Hepatocyte (in vitro differentiated cells): ENCODE results near the gene PTPN14. TPM values are rescaled to one million over a fixed set of nuclear protein-coding genes. Genes with fewer than 3 reads are reported as not detected.

ENCODE experiments used
- DNase-seq: peaks from one replicate; pipeline ENCODE4 v3.0.0-alpha.2; 2016; ENCODE audit warnings: low spot score
- H2AFZ ChIP-seq: fragments of 200-600 bp; sonication (generic); 2 replicates; pipeline ENCODE4 v1.6.0; 2016; ENCODE audit warnings: antibody characterized with exemption, mild to moderate bottlenecking
- H3K27ac ChIP-seq: fragments of 200-600 bp; sonication (generic); 2 replicates; pipeline ENCODE4 v1.5.1; 2016; ENCODE audit warnings: mild to moderate bottlenecking
- H3K27me3 ChIP-seq: fragments of 200-600 bp; sonication (generic); 2 replicates; pipeline ENCODE4 v1.6.1; 2016
- H3K36me3 ChIP-seq: fragments of 200-600 bp; sonication (generic); replicated peaks from 2 replicates; pipeline ENCODE4 v1.5.1; 2016; ENCODE audit warnings: low read depth; ENCODE audit not compliant: insufficient read depth
- H3K4me1 ChIP-seq: fragments of 200-600 bp; sonication (generic); 2 replicates; pipeline ENCODE4 v1.5.1; 2016; ENCODE audit warnings: mild to moderate bottlenecking, moderate library complexity; ENCODE audit not compliant: insufficient read depth
- H3K4me2 ChIP-seq: fragments of 200-600 bp; sonication (generic); 2 replicates; pipeline ENCODE4 v1.6.0; 2016
- H3K4me3 ChIP-seq: fragments of 200-600 bp; sonication (generic); 2 replicates; pipeline ENCODE4 v1.5.1; 2016; ENCODE audit warnings: mild to moderate bottlenecking
- H3K79me2 ChIP-seq: fragments of 200-600 bp; sonication (generic); 2 replicates; pipeline ENCODE4 v1.6.0; 2017; ENCODE audit warnings: mild to moderate bottlenecking
- H3K9me2 ChIP-seq: fragments of 200-600 bp; sonication (generic); replicated peaks from 2 replicates; pipeline ENCODE4 v1.6.0; 2017; ENCODE audit warnings: mild to moderate bottlenecking; ENCODE audit not compliant: insufficient read depth
- H3K9me3 ChIP-seq: fragments of 200-600 bp; sonication (generic); 2 replicates; pipeline ENCODE4 v1.5.1; 2016; ENCODE audit warnings: low read depth, mild to moderate bottlenecking
- H4K20me1 ChIP-seq: fragments of 200-600 bp; sonication (generic); 2 replicates; pipeline ENCODE4 v1.6.0; 2016; ENCODE audit warnings: mild to moderate bottlenecking; ENCODE audit not compliant: insufficient read depth, poor library complexity, severe bottlenecking
- EZH2 ChIP-seq: fragments of 200-600 bp; sonication (generic); IDR thresholded peaks from 2 replicates; pipeline ENCODE4 v1.6.1; 2016; ENCODE audit warnings: antibody characterized with exemption, mild to moderate bottlenecking, borderline replicate concordance
- EZH2phosphoT487 ChIP-seq: fragments of 200-600 bp; sonication (generic); IDR thresholded peaks from one replicate; pipeline ENCODE4 v1.6.1; 2018; ENCODE audit warnings: antibody characterized with exemption, mild to moderate bottlenecking, low read depth, moderate library complexity; ENCODE audit not compliant: unreplicated experiment, severe bottlenecking
- WGBS: methylation state at CpG from one replicate; pipeline ENCODE4 v1.1.6; 2016; ENCODE audit warnings: low lambda C conversion rate; ENCODE audit errors: missing lambda C conversion rate; 5-methylcytosine and 5-hydroxymethylcytosine counted together
- polyA plus RNA-seq: library from polyadenylated mRNA; unstranded; fragments of >200 nt; fragmentation: Nextera tagmentation; extraction: Ambion mirVana; gene quantifications from 2 replicates; pipeline ENCODE4 v1.2.1, GENCODE V29; 2016
- total RNA-seq: library from RNA; depleted of rRNA; stranded (reverse); fragments of >200 nt; gene quantifications from 2 replicates; pipeline ENCODE4 v1.2.3, GENCODE V29; 2014
- TF ChIP-seq, protein P1 (sequence below): fragments of 200-600 bp; sonication (generic); IDR thresholded peaks from 2 replicates; pipeline ENCODE4 v1.5.1; 2016; ENCODE audit warnings: antibody characterized with exemption, mild to moderate bottlenecking; ENCODE audit not compliant: poor library complexity

PTPN14 gene
- total and polyA plus RNA-seq, 2 experiments from 2014 or later = 9.5 to 21.7 TPM

DNA sequence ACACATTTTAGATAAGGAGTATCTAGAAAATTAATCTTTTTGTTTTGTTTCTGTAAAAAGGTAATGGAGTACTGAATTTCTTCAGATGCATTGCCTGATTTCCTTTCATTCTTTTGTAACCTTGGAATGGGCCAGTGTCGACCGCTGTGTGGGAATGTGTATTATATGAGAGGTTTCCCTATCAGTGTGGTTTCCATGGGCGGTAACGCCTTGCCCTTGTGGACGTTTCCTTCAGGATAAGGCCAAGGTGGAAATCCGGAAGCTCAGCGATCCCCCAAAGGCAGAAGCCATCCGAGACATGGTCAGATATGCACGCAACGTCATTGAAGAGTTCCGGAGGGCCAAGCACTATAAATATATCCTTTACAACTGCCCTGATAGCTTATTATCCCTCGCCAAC, 220.7 kb downstream of the PTPN14 start:
- H3K9me2 ChIP-seq = no peaks in the 10 kb centered on the region
- H3K27ac ChIP-seq = no peak overlapping the region
- WGBS = 95% methylated on average over 12 of the region's 12 CpGs

DNA sequence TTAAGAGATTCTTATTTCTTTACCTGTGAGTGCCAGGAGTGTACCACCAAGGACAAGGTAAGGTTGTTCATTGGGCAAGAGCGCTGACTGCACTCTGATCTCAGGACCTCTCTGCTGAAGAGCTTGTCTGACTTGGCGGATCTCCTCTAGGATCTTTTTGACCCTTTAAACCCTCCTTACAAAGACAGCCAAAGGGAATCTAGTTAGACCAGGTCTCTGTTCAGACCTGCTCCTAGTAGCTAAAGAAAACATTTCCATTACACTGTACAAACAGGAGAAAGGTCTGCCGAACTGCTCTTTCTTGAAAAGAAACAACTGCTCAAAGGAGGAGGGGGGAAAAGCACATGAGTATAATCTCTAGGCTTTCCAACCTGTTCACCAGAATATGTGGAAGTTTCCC, 221.2 kb downstream of the PTPN14 start:
- Histone ChIP-seq H3K79me2 (no peaks in the 10 kb centered on the region), H3K27ac (no peak overlapping the region), H3K4me1 (no peaks in the 10 kb centered on the region), H3K4me3 (no peak overlapping the region), H3K9me2 (no peaks in the 10 kb centered on the region), H3K9me3 (no peaks in the 10 kb centered on the region), H2AFZ (no peak overlapping the region), H3K36me3 (no peaks in the 10 kb centered on the region), H3K27me3 (no peaks in the 10 kb centered on the region), H3K4me2 (no peak overlapping the region), H4K20me1 (no peaks in the 10 kb centered on the region)
- TF ChIP-seq, protein P1, sequence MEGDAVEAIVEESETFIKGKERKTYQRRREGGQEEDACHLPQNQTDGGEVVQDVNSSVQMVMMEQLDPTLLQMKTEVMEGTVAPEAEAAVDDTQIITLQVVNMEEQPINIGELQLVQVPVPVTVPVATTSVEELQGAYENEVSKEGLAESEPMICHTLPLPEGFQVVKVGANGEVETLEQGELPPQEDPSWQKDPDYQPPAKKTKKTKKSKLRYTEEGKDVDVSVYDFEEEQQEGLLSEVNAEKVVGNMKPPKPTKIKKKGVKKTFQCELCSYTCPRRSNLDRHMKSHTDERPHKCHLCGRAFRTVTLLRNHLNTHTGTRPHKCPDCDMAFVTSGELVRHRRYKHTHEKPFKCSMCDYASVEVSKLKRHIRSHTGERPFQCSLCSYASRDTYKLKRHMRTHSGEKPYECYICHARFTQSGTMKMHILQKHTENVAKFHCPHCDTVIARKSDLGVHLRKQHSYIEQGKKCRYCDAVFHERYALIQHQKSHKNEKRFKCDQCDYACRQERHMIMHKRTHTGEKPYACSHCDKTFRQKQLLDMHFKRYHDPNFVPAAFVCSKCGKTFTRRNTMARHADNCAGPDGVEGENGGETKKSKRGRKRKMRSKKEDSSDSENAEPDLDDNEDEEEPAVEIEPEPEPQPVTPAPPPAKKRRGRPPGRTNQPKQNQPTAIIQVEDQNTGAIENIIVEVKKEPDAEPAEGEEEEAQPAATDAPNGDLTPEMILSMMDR = no peak
- TF ChIP-seq EZH2phosphoT487 (no peak), EZH2 (no peak)
- DNase-seq = no peak
- WGBS = 76% methylated on average over 3 of the region's 3 CpGs

More for the DNA sequence above, 220.7 kb downstream of the PTPN14 start:
- Histone ChIP-seq H3K4me1 (no peaks in the 10 kb centered on the region), H3K4me3 (no peak overlapping the region), H4K20me1 (no peaks in the 10 kb centered on the region), H3K79me2 (no peaks in the 10 kb centered on the region), H3K9me3 (no peaks in the 10 kb centered on the region), H3K27me3 (no peaks in the 10 kb centered on the region), H3K36me3 (no peaks in the 10 kb centered on the region), H2AFZ (no peak overlapping the region), H3K4me2 (no peak overlapping the region)
- TF ChIP-seq EZH2phosphoT487 (no peak), EZH2 (no peak)
- TF ChIP-seq, protein P1 = no peak
- DNase-seq = no peak

DNA sequence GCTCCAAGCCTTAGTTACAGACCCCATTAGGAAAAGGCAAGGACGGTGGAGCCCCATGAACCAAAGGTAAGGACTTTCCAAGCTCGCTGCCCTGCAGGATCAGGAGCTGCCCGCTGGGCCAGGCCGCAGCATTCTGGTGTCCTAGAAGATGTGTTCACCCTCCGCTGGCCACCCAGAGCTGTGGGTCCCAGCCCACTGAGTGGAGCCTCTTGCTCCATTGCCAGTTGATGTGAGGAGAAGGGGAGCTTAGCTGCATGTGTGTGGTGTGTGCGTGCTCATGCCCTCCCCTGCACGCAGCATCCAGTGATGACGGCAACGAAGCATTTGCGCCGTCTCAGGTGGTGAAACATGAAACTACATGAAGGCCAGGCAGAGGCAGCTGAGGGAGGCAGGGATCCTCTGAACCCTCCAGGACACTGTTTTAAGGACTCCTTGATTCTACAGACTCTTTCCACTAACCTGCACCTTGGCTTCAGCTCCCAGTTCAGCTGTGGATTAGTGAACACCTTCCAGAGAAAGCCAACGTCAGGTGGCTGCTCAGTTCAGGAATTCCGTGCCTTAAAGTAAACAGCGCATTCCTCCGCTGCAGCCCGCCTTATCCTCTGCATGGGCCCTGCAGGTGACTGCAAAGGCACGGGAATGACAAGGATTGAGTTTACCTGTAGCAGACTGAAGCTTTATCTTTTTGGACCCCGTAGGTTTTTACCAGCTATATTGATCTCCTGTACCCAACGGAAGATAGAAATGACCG, 221.8 kb downstream of the PTPN14 start:
- no peak overlapping the region for H3K4me2 ChIP-seq
- TF ChIP-seq EZH2phosphoT487 = no peak
- TF ChIP-seq, protein P1 = no peak
- no peaks in the 10 kb centered on the region for H3K27me3 ChIP-seq
- no peaks in the 10 kb centered on the region for H4K20me1 ChIP-seq
- no peaks in the 10 kb centered on the region for H3K9me2 ChIP-seq
- no peaks in the 10 kb centered on the region for H3K9me3 ChIP-seq
- H3K4me3 ChIP-seq = no peak overlapping the region
- no peak overlapping the region for H3K27ac ChIP-seq
- WGBS = 88% methylated on average over 20 of the region's 20 CpGs
- no peaks in the 10 kb centered on the region for H3K79me2 ChIP-seq
- no peak for DNase-seq
- H3K36me3 ChIP-seq = no peaks in the 10 kb centered on the region
- H2AFZ ChIP-seq = no peak overlapping the region
- no peaks in the 10 kb centered on the region for H3K4me1 ChIP-seq
